Fibroblast of skin of right quadriceps (primary cell): ENCODE results near the gene AJAP1.

ENCODE experiments used
- DNase-seq: peaks from one replicate; pipeline ENCODE4 v3.0.0-alpha.2; 2013

AJAP1 gene

GRCh38 chr1:4633346-4633745 is 21.1 kb upstream of the AJAP1 start:
- DNase-seq, result no peak

- DNase-seq, result no peak
Observed at GRCh38 chr1:4634156-4634792, 20.1 kb upstream of the AJAP1 start.

GRCh38 chr1:4634793-4635406 is 19.5 kb upstream of the AJAP1 start:
- no peak for DNase-seq

GRCh38 chr1:4636186-4636585 is 18.2 kb upstream of the AJAP1 start:
- DNase-seq, result no peak

- no peak for DNase-seq
Observed at GRCh38 chr1:4636644-4637380, 17.6 kb upstream of the AJAP1 start.

GRCh38 chr1:4637616-4638344 is 16.6 kb upstream of the AJAP1 start:
- DNase-seq, result no peak

- DNase-seq, result no peak
Observed at GRCh38 chr1:4638345-4638729, 16.1 kb upstream of the AJAP1 start.

GRCh38 chr1:4640931-4641330 is 13.5 kb upstream of the AJAP1 start:
- no peak for DNase-seq

GRCh38 chr1:4647391-4647790 is 7.0 kb upstream of the AJAP1 start:
- DNase-seq, result no peak

- no peak for DNase-seq
Observed at GRCh38 chr1:4648657-4649056, 5.8 kb upstream of the AJAP1 start.

- DNase-seq, result peak; percentile 39
Observed at GRCh38 chr1:4650481-4650880, 3.9 kb upstream of the AJAP1 start.

- no peak for DNase-seq
Observed at GRCh38 chr1:4650981-4651380, 3.4 kb upstream of the AJAP1 start.

- peak; percentile 33 for DNase-seq
Observed at GRCh38 chr1:4652631-4653327, 1.6 kb upstream of the AJAP1 start.

GRCh38 chr1:4653328-4653660 is 1.1 kb upstream of the AJAP1 start:
- DNase-seq, result no peak

GRCh38 chr1:4654764-4655673 is 610 bp downstream of the AJAP1 start:
- no peak for DNase-seq

- DNase-seq, result peak; percentile 68
Observed at GRCh38 chr1:4655674-4656532, 1.5 kb downstream of the AJAP1 start.

- no peak for DNase-seq
Observed at GRCh38 chr1:4656533-4657140, 2.2 kb downstream of the AJAP1 start.

GRCh38 chr1:4657244-4657789 is 2.9 kb downstream of the AJAP1 start:
- no peak for DNase-seq

GRCh38 chr1:4657960-4658541 is 3.6 kb downstream of the AJAP1 start:
- DNase-seq, result no peak
